GM08714 (cell line): ENCODE data around the gene CRACR2B.
A peak's percentile ranks its signal among the peaks of the same experiment; 100 is the strongest.

ENCODE experiments used
- H3K4me3 ChIP-seq: fragments of 200-500 bp; sonication (Bioruptor generic); 2 replicates; pipeline ENCODE4 v1.5.1; 2014; ENCODE audit warnings: mild to moderate bottlenecking, low read length, inconsistent platforms
- ZNF274 ChIP-seq: IDR thresholded peaks from 2 replicates; pipeline ENCODE4 v1.6.1; 2012; ENCODE audit warnings: mild to moderate bottlenecking, low read depth, low read length

The CRACR2B gene

GRCh38 chr11:849951-850774, 22.4 kb downstream of the CRACR2B start:
- H3K4me3 ChIP-seq, result peak overlapping the region; percentile 28; the same call in 1 of the 2 replicates

GRCh38 chr11:850775-851763, 23.4 kb downstream of the CRACR2B start:
- H3K4me3 ChIP-seq, result no peak overlapping the region
- TF ChIP-seq ZNF274, result no peak

More at GRCh38 chr11:849951-850774, 22.4 kb downstream of the CRACR2B start:
- no peak for TF ChIP-seq ZNF274

GRCh38 chr11:852762-853161, 25.0 kb downstream of the CRACR2B start:
- TF ChIP-seq ZNF274, result no peak

GRCh38 chr11:853682-854448, 26.1 kb downstream of the CRACR2B start:
- no peak overlapping the region for H3K4me3 ChIP-seq
- no peak for TF ChIP-seq ZNF274

More at GRCh38 chr11:852762-853161, 25.0 kb downstream of the CRACR2B start:
- no peak overlapping the region for H3K4me3 ChIP-seq

GRCh38 chr11:854601-855329, 27.0 kb downstream of the CRACR2B start:
- TF ChIP-seq ZNF274, result no peak
- H3K4me3 ChIP-seq, result no peak overlapping the region

- no peak for TF ChIP-seq ZNF274
- no peak overlapping the region for H3K4me3 ChIP-seq
Measured at GRCh38 chr11:855330-855674, 27.6 kb downstream of the CRACR2B start.

GRCh38 chr11:855796-856195, 28.1 kb downstream of the CRACR2B start:
- TF ChIP-seq ZNF274, result no peak
- H3K4me3 ChIP-seq, result no peak overlapping the region

- TF ChIP-seq ZNF274, result no peak
- no peak overlapping the region for H3K4me3 ChIP-seq
Measured at GRCh38 chr11:856397-856796, 28.7 kb downstream of the CRACR2B start.

GRCh38 chr11:858053-858761, 30.5 kb downstream of the CRACR2B start:
- no peak overlapping the region for H3K4me3 ChIP-seq
- TF ChIP-seq ZNF274, result no peak

- no peak overlapping the region for H3K4me3 ChIP-seq
- no peak for TF ChIP-seq ZNF274
Measured at GRCh38 chr11:858762-859339, 31.1 kb downstream of the CRACR2B start.

GRCh38 chr11:859394-860131, 31.8 kb downstream of the CRACR2B start:
- H3K4me3 ChIP-seq, result no peak overlapping the region
- no peak for TF ChIP-seq ZNF274
